ENCODE results near the gene PPARD. TPM values are rescaled to one million over a fixed set of nuclear protein-coding genes. Genes with fewer than 3 reads are reported as not detected.

PPARD gene
- polyA plus RNA-seq, 1 donor from 2014 or later = 1.3 TPM

GRCh38 chr6:35299674-35300073, 42.7 kb upstream of the PPARD start:
- Histone ChIP-seq H3K27ac (ENCODE audit: low read length) (no peak overlapping the region), H3K9ac (ENCODE audit: low read length) (no peak overlapping the region)

DNA sequence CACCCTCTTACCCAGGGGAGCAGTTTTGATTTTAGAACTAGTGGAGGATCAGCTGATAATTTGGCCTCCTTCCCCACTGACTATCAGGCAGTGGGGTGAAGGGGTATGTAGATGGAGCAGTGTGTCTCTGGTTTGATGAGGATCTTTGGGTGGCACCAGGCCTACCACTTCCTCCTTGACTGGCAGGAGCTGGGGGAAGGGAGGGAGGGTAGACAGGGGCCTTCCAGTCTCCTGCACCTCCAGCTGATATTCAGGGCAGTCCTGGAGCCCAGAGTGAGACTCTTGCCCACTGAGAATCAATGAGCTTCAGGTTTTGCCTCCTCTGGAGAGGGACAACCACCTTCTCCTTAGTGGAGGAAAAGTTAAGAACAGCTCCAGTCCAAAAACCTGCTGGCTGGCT, 41.5 kb upstream of the PPARD start:
- H3K36me3 ChIP-seq (ENCODE audit: insufficient read depth, low read length) = no peaks in the 10 kb centered on the region
- no peaks in the 10 kb centered on the region for H3K9me3 ChIP-seq (ENCODE audit: low read length)
- no peak overlapping the region for H2AFZ ChIP-seq (ENCODE audit: low read depth, low read length)
- no peak overlapping the region for H3K9ac ChIP-seq (ENCODE audit: low read length)
- no peak overlapping the region for H3K27ac ChIP-seq (ENCODE audit: low read length)
- no peak overlapping the region for H3K4me3 ChIP-seq (ENCODE audit: low read length)
- no peaks in the 10 kb centered on the region for H3K9me2 ChIP-seq (ENCODE audit: insufficient read depth, low read length)
- no peaks in the 10 kb centered on the region for H3F3A ChIP-seq (ENCODE audit: insufficient read depth, low read length, poor library complexity, severe bottlenecking)
- no peaks in the 10 kb centered on the region for H3K27me3 ChIP-seq (ENCODE audit: insufficient read depth, low read depth, low read length)
- TF ChIP-seq TAF1 (IDR thresholded peaks at IDR 0.05; ENCODE audit: low read depth) (no peak), MXI1 (conservative IDR thresholded peaks at IDR 0.05; ENCODE audit: poor library complexity, severe bottlenecking) (no peak), EZH2 (IDR thresholded peaks at IDR 0.05; ENCODE audit: borderline replicate concordance, insufficient read depth, low read length, poor library complexity, severe bottlenecking) (no peak)
- H4K20me1 ChIP-seq (ENCODE audit: insufficient read depth) = no peaks in the 10 kb centered on the region
- H3K79me2 ChIP-seq (replicated peaks; ENCODE audit: insufficient read depth, low read length) = no peaks in the 10 kb centered on the region
- H3K4me2 ChIP-seq (ENCODE audit: low read length) = no peak overlapping the region

More at GRCh38 chr6:35299674-35300073, 42.7 kb upstream of the PPARD start:
- Histone ChIP-seq H3F3A (ENCODE audit: insufficient read depth, low read length, poor library complexity, severe bottlenecking) (no peaks in the 10 kb centered on the region), H3K79me2 (replicated peaks; ENCODE audit: insufficient read depth, low read length) (no peaks in the 10 kb centered on the region), H3K4me3 (ENCODE audit: low read length) (no peak overlapping the region), H4K20me1 (ENCODE audit: insufficient read depth) (no peaks in the 10 kb centered on the region), H3K27me3 (ENCODE audit: insufficient read depth, low read depth, low read length) (no peaks in the 10 kb centered on the region), H2AFZ (ENCODE audit: low read depth, low read length) (no peak overlapping the region), H3K9me2 (ENCODE audit: insufficient read depth, low read length) (no peaks in the 10 kb centered on the region), H3K4me2 (ENCODE audit: low read length) (no peak overlapping the region), H3K36me3 (ENCODE audit: insufficient read depth, low read length) (no peaks in the 10 kb centered on the region), H3K9me3 (ENCODE audit: low read length) (no peaks in the 10 kb centered on the region)
- TF ChIP-seq, protein P1, sequence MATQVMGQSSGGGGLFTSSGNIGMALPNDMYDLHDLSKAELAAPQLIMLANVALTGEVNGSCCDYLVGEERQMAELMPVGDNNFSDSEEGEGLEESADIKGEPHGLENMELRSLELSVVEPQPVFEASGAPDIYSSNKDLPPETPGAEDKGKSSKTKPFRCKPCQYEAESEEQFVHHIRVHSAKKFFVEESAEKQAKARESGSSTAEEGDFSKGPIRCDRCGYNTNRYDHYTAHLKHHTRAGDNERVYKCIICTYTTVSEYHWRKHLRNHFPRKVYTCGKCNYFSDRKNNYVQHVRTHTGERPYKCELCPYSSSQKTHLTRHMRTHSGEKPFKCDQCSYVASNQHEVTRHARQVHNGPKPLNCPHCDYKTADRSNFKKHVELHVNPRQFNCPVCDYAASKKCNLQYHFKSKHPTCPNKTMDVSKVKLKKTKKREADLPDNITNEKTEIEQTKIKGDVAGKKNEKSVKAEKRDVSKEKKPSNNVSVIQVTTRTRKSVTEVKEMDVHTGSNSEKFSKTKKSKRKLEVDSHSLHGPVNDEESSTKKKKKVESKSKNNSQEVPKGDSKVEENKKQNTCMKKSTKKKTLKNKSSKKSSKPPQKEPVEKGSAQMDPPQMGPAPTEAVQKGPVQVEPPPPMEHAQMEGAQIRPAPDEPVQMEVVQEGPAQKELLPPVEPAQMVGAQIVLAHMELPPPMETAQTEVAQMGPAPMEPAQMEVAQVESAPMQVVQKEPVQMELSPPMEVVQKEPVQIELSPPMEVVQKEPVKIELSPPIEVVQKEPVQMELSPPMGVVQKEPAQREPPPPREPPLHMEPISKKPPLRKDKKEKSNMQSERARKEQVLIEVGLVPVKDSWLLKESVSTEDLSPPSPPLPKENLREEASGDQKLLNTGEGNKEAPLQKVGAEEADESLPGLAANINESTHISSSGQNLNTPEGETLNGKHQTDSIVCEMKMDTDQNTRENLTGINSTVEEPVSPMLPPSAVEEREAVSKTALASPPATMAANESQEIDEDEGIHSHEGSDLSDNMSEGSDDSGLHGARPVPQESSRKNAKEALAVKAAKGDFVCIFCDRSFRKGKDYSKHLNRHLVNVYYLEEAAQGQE (IDR thresholded peaks at IDR 0.05; ENCODE audit: borderline replicate concordance) = no peak
- TF ChIP-seq SMC3 (conservative IDR thresholded peaks at IDR 0.05; ENCODE audit: poor library complexity) = no peak
- no peak for TF ChIP-seq TAF1 (IDR thresholded peaks at IDR 0.05; ENCODE audit: low read depth)
- no peak for TF ChIP-seq CTCF (IDR thresholded peaks at IDR 0.05; ENCODE audit: poor library complexity, severe bottlenecking)
- TF ChIP-seq RAD21 (conservative IDR thresholded peaks at IDR 0.05) = no peak
- no peak for TF ChIP-seq EP300 (conservative IDR thresholded peaks at IDR 0.05; ENCODE audit: poor library complexity, severe bottlenecking)
- TF ChIP-seq EZH2 (IDR thresholded peaks at IDR 0.05; ENCODE audit: borderline replicate concordance, insufficient read depth, low read length, poor library complexity, severe bottlenecking) = no peak
- no peak for TF ChIP-seq MXI1 (conservative IDR thresholded peaks at IDR 0.05; ENCODE audit: poor library complexity, severe bottlenecking)
- TF ChIP-seq POLR2AphosphoS5 (IDR thresholded peaks at IDR 0.05) = no peak

Measured in neural cell (in vitro differentiated cells).